ENCODE measurements around the gene CORO2A. TPM values are rescaled to one million over a fixed set of nuclear protein-coding genes. Genes with fewer than 3 reads are reported as not detected.

CORO2A gene
- total and polyA plus RNA-seq, 2 of the 8 experiments (the other 6 are each of a cell fraction or from before 2014, with no cell fraction given), result 13.7 to 27.9 TPM

DNA sequence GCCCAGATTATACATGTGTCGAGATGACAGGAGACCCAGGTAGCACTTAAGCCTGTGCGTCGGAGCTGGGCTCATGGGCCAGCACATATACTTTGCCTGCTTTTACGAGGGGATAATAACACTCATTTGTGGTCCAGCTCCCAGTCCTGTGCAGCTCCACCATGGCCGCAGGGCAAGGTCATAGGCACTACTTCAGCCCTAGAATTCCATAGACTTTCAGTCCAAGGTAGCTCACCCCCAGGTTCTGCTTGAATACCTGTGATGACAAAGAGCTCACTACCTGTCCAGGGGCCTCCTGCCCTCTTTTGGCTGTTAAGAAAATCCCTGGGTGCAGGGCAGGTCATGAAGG lies 1.7 kb downstream of the CORO2A start (continued):
- TF ChIP-seq RNF2 (IDR thresholded peaks at IDR 0.05; ENCODE audit: borderline replicate concordance, low read depth, low read length, missing control alignments, poor library complexity, severe bottlenecking), result no peak
- TF ChIP-seq, protein P1, sequence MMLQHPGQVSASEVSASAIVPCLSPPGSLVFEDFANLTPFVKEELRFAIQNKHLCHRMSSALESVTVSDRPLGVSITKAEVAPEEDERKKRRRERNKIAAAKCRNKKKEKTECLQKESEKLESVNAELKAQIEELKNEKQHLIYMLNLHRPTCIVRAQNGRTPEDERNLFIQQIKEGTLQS (IDR thresholded peaks at IDR 0.05; ENCODE audit: insufficient read depth, low read depth, low read length), result no peak
